ENCODE data around the gene WDR19.
"Not testable (repeated sequence)": the region's sequence is repeated elsewhere in the genome, so short reads cannot be mapped to it uniquely, and the experiment has no call there.

Gene WDR19

DNA sequence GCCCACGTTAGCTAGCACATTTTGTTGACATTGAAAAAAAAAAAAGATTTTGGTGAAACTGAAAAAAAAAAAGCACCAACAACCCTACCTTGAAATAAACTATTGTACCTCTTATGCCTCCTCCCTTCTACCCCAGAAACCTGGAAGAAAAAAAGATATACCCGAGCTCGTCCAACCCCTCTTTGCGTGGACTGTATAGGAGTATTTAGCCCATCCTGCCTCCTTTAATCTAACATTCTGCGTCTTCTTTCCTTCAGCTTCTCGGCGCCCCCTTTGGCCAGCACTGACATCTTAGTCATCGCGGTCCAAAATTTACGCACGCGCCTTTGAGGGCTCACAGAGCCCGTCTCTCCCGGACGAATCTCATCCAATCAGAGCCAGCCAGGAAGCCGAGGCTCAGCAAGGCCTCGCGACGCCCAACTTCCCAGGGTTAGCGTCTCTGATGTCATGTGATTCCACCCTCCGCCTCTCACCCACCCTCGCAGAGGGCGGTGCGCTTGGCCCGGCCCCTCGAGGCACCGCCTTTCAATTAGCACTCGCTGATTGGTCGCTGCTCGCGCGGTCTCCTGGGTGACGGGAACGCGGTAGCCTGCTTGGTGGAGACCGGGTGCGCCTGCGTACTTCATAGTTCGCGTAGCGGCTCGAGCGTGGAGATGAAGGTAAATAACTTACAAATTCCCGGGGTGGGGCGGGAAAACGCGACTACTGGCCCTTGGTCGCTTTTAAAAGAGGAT, at the start of gene WDR19:
Gene WDR19, plus strand, starts transcription at position 625 of the 734 bp plus-strand sequence. Its CDS starts 29 bp downstream, at position 654.
- peak; percentile 99 for DNase-seq

DNA sequence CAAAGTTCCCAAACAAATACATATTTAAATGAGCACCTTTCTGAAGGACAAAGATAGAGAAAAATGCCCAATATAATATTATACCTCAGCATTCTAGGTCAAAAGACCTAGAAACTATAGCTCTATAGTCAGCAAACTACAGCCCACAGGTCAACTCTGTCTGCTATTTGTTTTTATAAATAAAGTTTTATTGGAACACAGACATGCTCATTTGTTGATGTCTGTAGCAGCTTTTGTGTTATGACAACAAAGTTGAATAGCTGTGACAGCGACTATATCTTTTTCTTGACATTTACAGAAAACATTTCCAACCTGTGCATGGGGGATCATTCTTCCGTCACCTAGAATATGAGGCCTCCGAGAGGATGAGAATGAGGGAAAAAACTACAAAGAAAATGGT, 48.7 kb upstream of the WDR19 start:
- DNase-seq, result no peak

DNA sequence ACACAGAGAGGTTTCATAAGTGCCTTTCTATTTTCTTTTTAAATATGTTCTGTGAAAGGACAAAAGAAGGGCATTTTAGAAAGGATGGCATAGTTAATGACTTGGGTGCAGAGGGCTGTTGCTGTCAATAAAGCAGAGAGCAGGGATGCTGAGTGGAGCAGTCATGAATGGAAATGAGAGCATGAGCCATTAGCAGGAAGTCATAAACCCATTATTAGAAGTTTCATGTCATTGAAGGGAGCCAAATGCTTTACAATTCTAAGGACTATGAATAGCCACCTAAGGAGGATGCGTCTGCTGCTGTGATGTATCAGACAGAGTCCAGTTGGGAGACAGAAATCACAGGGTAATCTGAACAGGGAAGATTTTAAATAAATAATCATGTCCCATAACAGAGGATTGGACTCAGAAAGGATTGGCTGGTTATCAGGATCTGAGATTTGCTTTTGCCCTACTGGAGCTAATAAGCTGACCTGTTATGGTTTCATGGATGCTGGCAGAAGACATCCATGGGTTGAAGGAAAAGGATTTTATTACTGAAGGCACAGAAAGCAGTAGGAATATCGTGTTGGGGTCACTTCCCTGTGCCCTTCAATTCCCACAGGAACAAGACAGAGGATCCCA, 47.5 kb upstream of the WDR19 start:
- no peak for DNase-seq

DNA sequence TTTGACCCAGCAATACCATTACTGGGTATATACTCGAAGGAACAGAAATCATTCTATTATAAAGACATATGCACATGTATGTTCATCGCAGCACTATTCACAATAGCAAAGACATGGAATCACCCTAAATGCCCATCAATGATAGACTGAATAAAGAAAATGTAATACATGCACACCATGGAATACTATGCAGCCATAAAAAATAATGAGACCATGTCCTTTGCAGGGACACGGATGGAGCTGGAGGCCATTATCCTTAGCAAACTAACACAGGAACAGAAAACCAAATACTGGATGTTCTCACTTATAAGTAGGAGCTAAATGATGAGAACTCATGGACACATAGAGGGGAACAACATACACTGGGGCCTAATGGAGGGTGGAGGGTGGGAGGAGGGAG, 44.1 kb upstream of the WDR19 start:
- not testable (repeated sequence) for DNase-seq

DNA sequence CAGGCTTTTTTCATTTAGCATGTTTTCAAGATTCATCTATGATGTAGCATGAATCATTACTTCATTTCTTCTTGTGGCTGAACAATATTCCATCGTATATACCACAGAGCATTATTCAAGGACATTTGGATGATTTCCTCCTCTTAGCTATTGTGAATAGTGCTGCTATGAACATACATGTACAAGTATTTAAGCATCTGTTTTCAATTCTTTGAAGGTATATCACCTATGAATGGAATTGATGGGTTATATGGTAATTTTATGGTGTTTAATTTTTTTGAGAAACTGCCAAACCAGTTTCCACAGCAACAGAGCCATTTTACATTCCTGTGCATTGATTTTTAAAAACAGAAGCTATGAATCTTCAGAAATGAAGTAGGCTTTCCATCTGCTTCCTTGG, 36.1 kb upstream of the WDR19 start:
- no peak for DNase-seq

DNA sequence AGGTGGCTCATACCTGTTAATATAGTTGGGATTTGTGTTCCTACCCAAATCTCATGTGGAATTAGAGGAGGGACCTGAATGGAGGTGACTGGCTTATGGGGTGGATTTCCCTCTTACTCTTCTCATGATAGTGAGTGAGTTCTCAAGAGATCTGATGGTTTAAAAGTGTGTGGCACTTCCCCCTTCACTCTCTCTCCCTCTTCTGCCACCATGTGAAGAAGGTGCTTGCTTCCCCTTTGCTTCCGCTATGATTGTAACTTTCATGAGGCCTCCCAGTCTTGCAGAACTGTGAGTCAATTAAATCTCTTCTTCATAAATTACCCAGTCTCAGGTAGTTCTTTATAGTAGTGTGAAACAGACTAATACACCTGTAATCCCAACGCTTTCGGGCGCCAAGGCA, 28.3 kb upstream of the WDR19 start:
- no peak for DNase-seq

DNA sequence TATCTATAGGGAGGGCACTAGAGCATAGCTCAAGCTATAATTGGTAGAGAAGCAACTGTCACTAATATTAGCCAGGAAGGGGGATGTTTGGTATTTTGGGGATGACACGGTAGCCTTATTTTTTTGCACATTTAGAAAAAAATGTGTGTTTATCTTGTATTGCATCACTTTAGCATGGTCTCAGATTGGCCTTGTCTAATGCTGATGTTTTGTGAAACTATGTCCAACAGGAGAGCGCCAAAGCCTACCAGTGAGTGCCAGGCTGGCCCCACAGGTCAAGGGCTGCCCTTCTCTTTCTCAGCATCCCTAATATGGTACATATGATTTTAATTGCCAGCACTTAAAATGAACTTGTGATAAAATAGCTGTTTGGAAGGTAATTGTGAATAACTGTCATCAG, 24.8 kb upstream of the WDR19 start:
- DNase-seq, result no peak

DNA sequence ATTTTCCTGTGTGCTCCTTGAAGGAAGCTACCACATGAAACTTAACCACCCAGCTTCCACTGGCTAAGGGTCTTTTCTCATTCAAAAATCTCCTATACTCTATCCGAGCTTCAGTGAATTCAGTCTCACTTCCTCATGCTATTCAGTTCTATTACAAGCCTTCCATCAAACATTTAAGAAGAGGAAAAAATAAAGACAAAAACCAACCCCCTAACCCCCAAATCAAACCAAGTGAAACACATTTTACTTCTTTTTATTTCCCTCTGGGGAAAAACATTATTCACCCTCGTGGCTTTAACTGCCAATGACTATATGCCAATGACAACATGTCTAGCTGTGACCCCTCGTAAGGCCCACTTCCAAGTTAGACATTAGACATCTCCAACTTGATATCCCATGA, 16.2 kb upstream of the WDR19 start:
- DNase-seq, result no peak

DNA sequence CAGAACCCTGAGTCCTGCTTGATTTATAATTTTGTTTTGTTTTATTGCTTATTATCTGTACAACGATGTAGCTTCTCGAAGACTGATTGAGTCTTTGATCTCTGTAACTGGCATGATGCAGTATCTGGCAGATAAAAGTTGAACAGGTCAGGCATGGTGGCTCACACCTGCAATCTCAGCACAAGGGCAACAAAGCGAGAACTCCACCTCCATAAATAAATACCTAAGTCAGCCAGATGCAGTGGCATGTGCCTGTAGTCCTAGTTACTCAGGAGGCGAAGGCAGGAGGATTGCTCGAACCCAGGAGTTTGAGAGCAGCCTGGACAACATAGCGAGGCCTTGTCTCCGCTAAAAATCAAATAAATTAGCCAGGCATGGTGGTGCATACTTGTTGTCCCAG, 15.7 kb upstream of the WDR19 start:
- no peak for DNase-seq

DNA sequence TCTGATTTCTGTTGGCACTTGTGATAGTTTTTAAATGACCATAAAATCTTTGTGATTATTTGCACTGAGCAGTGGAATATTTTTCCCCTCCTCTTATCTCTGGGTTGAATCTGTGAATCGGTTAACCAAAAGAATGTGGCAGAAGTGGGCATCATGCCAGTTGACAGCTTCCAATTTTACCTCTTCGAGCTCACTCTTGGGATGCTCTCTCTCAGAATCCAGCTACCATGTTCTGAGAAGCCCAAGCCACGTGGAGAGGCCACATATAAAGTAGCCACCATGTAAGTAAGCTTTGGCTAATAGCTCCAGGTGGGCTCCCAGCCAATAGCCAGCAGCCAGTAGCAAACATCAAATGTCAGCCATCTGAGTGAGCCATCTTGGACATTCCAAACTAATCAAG, 12.9 kb upstream of the WDR19 start:
- DNase-seq, result no peak

DNA sequence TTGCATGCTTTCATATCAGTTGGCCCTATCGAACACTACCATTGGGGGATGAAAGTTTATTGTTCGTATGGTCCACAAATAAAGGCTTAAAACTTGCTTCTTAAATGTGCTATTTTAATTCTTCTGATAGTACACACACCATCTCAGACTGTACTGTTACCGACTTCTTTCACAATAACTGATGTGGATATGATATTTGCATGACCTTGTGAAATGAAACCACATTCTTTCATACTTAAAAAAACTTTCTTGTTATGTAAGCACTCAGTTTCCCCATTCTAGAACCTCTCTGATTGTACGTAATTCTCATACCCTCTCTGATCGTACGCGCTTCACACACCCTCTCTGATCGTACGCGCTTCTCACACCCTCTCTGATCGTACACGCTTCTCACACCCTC, 12.0 kb upstream of the WDR19 start:
- no peak for DNase-seq

DNA sequence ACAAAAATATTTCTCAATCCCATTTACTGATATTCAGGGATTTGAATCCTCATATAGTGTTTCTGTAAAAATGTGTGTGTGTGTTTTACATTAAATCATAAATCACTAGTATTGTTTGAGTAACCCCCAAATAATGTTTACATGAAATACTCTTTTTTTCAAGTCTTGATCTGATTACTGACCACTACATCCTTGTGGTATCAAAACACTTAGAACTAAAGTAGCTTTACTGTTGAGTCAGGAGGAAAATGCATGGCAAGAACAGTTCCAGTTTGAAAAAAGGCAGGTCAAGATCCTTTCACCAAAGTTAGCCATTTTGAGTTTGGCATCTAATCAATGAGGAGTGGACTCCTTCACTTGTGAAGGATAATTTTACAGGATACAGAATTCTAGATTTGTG, 3.6 kb upstream of the WDR19 start:
- DNase-seq, result no peak

DNA sequence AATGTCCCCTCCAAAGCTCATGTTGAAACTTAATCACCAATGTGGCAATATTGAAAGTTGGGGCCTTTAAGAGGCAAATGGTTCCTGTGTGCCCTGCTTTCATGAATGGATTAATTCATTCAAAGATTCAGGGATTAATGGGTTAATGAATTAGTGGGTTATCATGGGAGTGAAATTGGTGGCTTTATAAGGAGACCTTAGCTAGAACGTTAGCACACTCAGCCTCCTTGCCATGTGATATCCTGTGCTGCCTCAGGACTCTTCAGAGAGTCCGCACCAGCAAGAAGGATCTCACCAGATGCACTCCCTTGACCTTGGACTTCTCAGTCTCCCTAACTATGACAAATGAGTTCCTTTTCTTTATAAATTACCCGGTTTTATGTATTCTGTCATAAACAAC, 2.6 kb upstream of the WDR19 start:
- DNase-seq, result no peak

DNA sequence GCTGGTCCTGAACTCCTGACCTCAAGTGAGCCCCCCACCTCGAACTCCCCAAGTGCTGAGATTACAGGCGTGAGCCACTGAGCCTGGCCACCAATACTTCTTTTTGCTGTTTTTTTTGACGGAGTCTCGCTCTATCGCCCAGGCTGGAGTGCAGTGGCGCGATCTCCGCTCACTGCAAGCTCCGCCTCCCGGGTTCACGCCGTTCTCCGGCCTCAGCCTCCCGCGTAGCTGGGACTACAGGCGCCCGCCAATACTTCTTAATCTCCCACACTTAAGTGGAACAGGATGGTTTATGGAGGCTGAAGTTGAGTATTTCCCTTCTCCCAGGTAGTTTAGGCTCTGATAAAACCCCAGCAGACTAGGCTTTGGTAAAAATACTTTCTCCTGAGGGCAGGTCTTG, 1.7 kb upstream of the WDR19 start:
- DNase-seq, result not testable (repeated sequence)

DNA sequence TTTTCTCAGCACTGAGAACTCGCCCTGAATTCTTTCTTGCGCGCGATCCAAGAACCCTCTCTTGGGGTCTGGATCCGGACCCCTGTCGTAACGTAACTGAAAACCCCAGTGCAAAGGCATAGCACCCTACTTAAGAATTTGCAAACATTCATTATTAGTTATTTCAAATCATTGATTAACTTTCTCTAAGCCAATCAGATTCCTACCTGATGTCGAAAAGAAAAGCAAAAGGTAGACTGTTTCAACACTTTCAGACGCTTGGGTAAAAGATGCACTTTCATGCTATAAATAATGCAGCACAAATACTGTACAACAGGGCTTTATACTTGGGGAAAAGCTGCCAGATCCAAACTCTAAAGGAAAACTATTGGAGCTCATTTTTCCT, 817 bp upstream of the WDR19 start:
- no peak for DNase-seq

DNA sequence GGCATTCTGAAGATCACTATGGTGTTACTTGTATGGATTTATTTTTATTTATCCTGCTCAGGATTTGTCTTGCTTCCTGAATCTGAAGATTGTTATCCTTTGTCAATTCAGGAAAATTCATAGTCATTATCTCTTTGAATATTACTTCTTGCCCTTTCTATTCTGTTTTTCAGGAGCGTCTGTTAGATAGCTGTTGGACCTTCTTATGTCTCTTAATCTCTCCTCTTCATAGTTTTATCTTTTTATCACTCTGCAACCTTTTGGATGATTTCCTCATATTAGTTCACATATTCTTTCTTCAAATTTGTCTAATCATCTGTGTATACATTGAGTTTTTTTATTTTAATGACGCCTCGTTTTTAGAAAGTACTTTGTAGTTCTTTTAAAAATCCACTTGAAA, 19.6 kb downstream of the WDR19 start:
- DNase-seq, result no peak

DNA sequence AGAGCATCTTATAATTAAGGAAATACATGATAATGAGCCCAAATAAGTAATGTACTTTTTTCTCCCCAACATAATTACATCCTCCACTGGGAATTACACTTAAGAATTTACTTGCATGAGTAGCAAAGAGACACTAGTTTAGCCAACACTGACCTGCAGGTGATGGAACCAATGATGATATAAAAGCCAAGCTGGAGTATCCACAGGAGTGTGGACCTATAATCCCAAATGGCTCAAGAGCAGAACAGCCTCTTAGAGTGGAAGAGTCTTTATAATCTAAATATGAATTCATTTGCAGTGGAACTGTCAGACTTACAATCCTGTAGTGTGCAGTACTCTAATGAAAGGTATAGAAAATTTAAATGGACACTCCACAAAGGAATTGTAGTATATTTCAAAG, 22.2 kb downstream of the WDR19 start:
- DNase-seq, result no peak

DNA sequence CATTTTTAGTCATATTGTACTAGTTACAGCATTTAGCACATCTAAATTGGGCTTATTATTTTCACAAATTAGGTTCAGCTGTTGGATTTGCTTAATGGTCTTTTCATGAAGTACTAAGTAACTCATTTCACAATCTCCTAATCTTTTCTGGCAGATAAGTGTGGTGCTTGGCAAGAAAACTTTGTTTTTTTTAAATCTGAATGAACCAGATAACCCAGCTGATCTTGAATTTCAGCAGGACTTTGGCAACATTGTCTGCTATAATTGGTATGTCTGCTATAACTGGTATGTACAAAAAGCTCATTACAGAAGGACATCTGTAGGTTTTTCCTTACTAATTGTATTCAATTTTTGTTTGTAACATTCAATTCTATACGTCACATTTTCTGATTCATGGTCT, 22.7 kb downstream of the WDR19 start:
- no peak for DNase-seq

DNA sequence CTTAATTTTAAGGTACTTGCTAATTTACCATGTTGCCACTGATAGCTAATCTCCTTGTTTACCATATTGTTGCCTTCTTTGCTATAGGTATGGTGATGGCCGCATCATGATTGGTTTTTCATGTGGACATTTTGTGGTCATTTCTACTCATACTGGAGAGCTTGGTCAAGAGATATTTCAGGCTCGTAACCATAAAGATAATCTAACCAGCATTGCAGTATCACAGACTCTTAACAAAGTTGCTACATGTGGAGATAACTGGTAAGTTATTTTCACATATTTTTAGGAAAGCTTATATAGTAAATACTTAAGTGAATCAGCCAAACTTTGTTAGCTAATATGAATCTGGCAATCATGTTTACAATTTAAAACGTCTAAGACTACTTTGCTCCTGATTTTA, 23.1 kb downstream of the WDR19 start:
- DNase-seq, result no peak

DNA sequence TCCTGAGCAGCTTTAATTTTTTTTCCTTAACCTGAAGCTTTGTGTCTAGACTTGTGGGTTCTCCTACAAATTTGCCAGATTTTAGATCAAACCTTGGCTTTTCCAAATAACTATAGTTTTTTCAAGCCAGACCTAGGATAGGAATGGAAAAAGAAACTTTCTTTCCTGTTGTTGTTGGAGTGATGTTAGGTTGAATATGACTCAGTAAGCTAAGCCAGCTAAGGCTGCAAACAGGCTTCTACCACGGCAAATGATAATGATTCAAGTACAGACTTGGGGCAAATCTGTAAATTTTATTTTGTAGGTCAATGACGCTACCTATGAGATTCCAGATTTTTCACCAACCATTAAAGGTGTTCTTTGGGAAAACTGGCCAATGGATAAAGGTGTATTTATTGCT, 45.6 kb downstream of the WDR19 start:
- no peak for DNase-seq

DNA sequence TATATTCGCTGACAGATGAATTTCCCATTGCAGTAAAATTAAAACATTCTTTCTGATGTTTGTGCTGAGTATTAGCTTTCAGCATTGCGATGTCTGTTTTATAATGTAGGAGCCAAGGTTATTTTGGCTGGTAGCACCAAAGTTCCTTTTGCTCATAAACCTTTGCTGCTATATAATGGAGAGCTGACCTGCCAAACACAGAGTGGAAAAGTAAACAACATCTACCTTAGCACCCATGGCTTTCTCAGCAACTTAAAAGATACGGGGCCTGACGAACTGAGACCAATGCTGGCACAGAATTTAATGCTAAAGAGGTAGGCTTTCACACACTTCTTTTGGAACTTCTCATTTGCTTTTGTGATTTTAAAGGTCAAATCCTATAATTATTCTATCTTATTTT, 46.0 kb downstream of the WDR19 start:
- no peak for DNase-seq

DNA sequence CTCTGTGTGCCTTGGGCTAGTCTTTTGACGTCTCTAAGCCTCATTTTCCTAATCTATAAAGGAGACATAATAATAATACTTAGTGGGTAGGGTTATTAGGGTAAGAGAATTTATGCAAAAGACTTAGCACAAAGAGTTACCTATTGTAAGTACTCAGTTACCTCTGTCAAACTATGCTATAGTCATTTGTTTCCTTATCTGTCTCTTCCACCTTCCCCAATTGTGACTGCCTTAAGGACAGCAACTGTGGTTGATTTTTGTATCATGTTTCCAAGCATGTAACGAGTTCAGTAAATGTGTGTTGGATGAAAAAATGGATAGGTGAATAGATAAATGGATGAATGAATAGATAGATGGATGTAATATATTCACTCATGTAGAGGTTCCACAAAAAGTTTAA, 48.1 kb downstream of the WDR19 start:
- DNase-seq, result no peak

DNA sequence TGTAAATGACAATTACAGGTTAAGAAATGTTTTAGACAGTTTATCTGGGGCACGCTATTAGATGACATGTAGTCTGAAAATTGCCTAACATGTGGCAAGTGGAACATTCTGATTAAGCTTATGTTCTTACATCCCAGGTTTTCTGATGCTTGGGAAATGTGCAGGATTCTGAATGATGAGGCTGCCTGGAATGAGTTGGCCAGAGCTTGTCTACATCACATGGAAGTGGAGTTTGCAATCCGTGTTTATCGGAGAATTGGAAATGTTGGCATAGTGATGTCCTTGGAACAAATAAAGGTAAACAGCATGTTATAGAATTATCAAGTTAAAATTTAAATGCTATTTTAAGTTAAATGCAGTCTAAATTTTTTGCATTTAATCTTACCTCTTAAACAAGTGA, 49.3 kb downstream of the WDR19 start:
- no peak for DNase-seq

DNA sequence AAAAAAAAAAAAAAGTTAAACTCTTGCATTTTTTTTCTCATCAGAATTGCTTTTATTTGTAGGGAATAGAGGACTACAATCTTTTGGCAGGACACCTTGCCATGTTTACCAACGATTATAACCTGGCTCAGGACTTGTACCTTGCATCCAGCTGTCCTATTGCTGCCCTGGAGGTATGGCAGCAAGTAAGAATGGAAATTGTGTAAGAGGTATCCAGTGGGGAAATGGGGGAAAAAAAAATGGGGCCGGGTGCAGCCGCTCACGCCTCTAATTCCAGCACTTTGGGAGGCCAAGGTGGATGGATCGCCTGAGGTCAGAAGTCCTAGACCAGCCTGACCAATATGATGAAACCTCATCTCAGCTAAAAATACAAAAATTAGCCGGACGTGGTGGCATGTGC, 49.8 kb downstream of the WDR19 start:
- DNase-seq, result no peak

DNA sequence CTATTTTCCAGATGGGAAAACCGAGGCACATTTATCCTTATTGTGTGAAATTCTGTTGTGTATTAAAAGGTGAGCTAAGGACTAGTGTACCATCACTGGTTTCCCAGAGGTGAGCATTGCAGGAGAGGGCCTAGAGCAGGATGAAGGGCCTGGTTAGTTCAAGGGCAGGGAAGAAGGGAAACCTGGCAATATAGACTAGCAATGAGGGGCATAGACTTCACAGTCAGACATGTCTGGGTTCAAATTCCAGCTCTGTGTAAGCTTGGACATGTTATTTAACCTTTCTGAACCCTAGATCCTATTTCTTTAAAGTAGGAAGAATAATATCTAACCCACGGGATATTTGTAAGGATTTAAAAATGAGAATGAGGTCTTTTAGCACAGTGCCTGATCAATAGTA, 50.8 kb downstream of the WDR19 start:
- no peak for DNase-seq

Data from NCI-H524 (cell line).